ENCODE measurements around the gene CNTNAP3B.
"Not testable (repeated sequence)": the region's sequence is repeated elsewhere in the genome, so short reads cannot be mapped to it uniquely, and the experiment has no call there.

GRCh38 chr9:42095929-42096328 lies 33.3 kb downstream of the CNTNAP3B start:
- TF ChIP-seq CTCF, POLR2A (IDR thresholded peaks at IDR 0.05): not testable (repeated sequence)

Data from uterus (tissue), 2 donors.